H9 (cell line): ENCODE results near the gene SEMA5A. TPM values are rescaled to one million over a fixed set of nuclear protein-coding genes. Genes with fewer than 3 reads are reported as not detected.

Experiments used
- DNase-seq: peaks from one replicate; pipeline ENCODE4 v3.0.0-alpha.2; 2017
- H2AFZ ChIP-seq: one replicate; pipeline ENCODE4 v1.6.1; 2013; ENCODE audit warnings: mild to moderate bottlenecking, low read length, control low read depth, moderate library complexity
- H2AK5ac ChIP-seq: 2 replicates; pipeline ENCODE4 v1.6.1; 2013; ENCODE audit warnings: low read length, control low read depth, mixed read lengths; ENCODE audit not compliant: insufficient read length
- H2BK120ac ChIP-seq: one replicate; pipeline ENCODE4 v1.6.1; 2013; ENCODE audit warnings: low read depth, mild to moderate bottlenecking, low read length, control low read depth, inconsistent platforms; ENCODE audit not compliant: poor library complexity, severe bottlenecking
- H2BK12ac ChIP-seq: 2 replicates; pipeline ENCODE4 v1.6.1; 2013; ENCODE audit warnings: low read length, control low read depth, mixed read lengths, low read depth; ENCODE audit not compliant: insufficient read length
- H2BK15ac ChIP-seq: 2 replicates; pipeline ENCODE4 v1.6.1; 2013; ENCODE audit warnings: low read depth, low read length, control low read depth
- H2BK20ac ChIP-seq: one replicate; pipeline ENCODE4 v1.6.1; 2013; ENCODE audit warnings: low read depth, mild to moderate bottlenecking, low read length, control low read depth, inconsistent platforms; ENCODE audit not compliant: poor library complexity, severe bottlenecking
- H2BK5ac ChIP-seq: 2 replicates; pipeline ENCODE4 v1.6.1; 2013; ENCODE audit warnings: low read length, control low read depth, mixed read lengths; ENCODE audit not compliant: insufficient read length
- H3K14ac ChIP-seq: 2 replicates; pipeline ENCODE4 v1.6.1; 2013; ENCODE audit warnings: low read length, control low read depth; ENCODE audit not compliant: insufficient read depth
- H3K18ac ChIP-seq: 2 replicates; pipeline ENCODE4 v1.6.1; 2013; ENCODE audit warnings: low read depth, mild to moderate bottlenecking, mixed read lengths, low read length, control low read depth; ENCODE audit not compliant: insufficient read length
- H3K23ac ChIP-seq: 2 replicates; pipeline ENCODE4 v1.6.1; 2013; ENCODE audit warnings: low read length, control low read depth, mixed read lengths, low read depth; ENCODE audit not compliant: insufficient read length
- H3K23me2 ChIP-seq: 2 replicates; pipeline ENCODE4 v1.6.1; 2013; ENCODE audit warnings: low read depth, mild to moderate bottlenecking, mixed read lengths, low read length, control low read depth; ENCODE audit not compliant: insufficient read length, poor library complexity, severe bottlenecking
- H3K27ac ChIP-seq: 2 replicates; pipeline ENCODE4 v1.5.1; 2013; ENCODE audit warnings: low read length, control low read depth, mixed read lengths, low read depth; ENCODE audit not compliant: insufficient read length
- H3K27me3 ChIP-seq: 2 replicates; pipeline ENCODE4 v1.6.1; 2013; ENCODE audit warnings: low read length, control low read depth, inconsistent platforms; ENCODE audit not compliant: insufficient read depth
- H3K4ac ChIP-seq: 2 replicates; pipeline ENCODE4 v1.6.1; 2013; ENCODE audit warnings: low read depth, mild to moderate bottlenecking, control low read depth, inconsistent platforms, low read length, moderate library complexity
- H3K4me1 ChIP-seq: 2 replicates; pipeline ENCODE4 v1.6.1; 2013; ENCODE audit warnings: low read length, control low read depth, inconsistent platforms; ENCODE audit not compliant: insufficient read depth
- H3K4me2 ChIP-seq: 2 replicates; pipeline ENCODE4 v1.6.1; 2013; ENCODE audit warnings: low read length, control low read depth, mixed read lengths; ENCODE audit not compliant: insufficient read length, insufficient read depth
- H3K56ac ChIP-seq: 2 replicates; pipeline ENCODE4 v1.6.1; 2013; ENCODE audit warnings: low read depth, mild to moderate bottlenecking, mixed read lengths, low read length, control low read depth; ENCODE audit not compliant: insufficient read length
- H3K79me1 ChIP-seq: 2 replicates; pipeline ENCODE4 v1.6.1; 2013; ENCODE audit warnings: low read depth, mild to moderate bottlenecking, moderate library complexity, low read length, control low read depth, inconsistent platforms; ENCODE audit not compliant: insufficient read depth, poor library complexity, severe bottlenecking
- H3K79me2 ChIP-seq: 2 replicates; pipeline ENCODE4 v1.6.1; 2013; ENCODE audit warnings: low read length, control low read depth, inconsistent platforms; ENCODE audit not compliant: insufficient read depth
- H3K9ac ChIP-seq: 2 replicates; pipeline ENCODE4 v1.6.1; 2013; ENCODE audit warnings: low read length, control low read depth, mixed read lengths; ENCODE audit not compliant: insufficient read length; ENCODE audit errors: extremely low read depth
- H3K9me3 ChIP-seq: one replicate; pipeline ENCODE4 v1.6.1; 2013; ENCODE audit warnings: low read depth, low read length, inconsistent platforms; ENCODE audit not compliant: control insufficient read depth
- H3T11ph ChIP-seq: one replicate; pipeline ENCODE4 v1.6.1; 2013; ENCODE audit warnings: mild to moderate bottlenecking, low read length, control low read depth, inconsistent platforms
- H4K20me1 ChIP-seq: one replicate; pipeline ENCODE4 v1.6.1; 2013; ENCODE audit not compliant: control insufficient read depth, insufficient read length, insufficient read depth
- H4K5ac ChIP-seq: 2 replicates; pipeline ENCODE4 v1.6.1; 2013; ENCODE audit warnings: low read depth, mild to moderate bottlenecking, mixed read lengths, low read length, control low read depth; ENCODE audit not compliant: insufficient read length
- H4K8ac ChIP-seq: replicated peaks from 2 replicates; pipeline ENCODE4 v1.6.1; 2013; ENCODE audit warnings: low read length, control low read depth, mixed read lengths, low read depth; ENCODE audit not compliant: insufficient read length
- H4K91ac ChIP-seq: 2 replicates; pipeline ENCODE4 v1.6.1; 2013; ENCODE audit warnings: low read depth, mild to moderate bottlenecking, moderate library complexity, mixed read lengths, low read length, control low read depth; ENCODE audit not compliant: insufficient read length
- H3K27ac Mint-ChIP-seq, 3 experiments: 2 replicates in 2 of 3; 3 replicates in 1 of 3; pipeline ENCODE4 v1.8.0; 2020 to 2021; ENCODE audit warnings: mixed read lengths in 3 of 3, mild to moderate bottlenecking in 1 of 3, moderate library complexity in 1 of 3
- H3K27me3 Mint-ChIP-seq: 2 replicates; pipeline ENCODE4 v1.8.0; 2021; ENCODE audit warnings: low read depth, mild to moderate bottlenecking, moderate library complexity, mixed read lengths
- H3K36me3 Mint-ChIP-seq, 3 experiments: 2 replicates in 2 of 3; 3 replicates in 1 of 3; pipeline ENCODE4 v1.8.0; 2020 to 2021; ENCODE audit warnings: low read depth in 3 of 3, mixed read lengths in 3 of 3; ENCODE audit not compliant: insufficient read depth in 1 of 3
- H3K4me1 Mint-ChIP-seq, 2 experiments: 2 replicates each; pipeline ENCODE4 v1.8.0; 2020; ENCODE audit warnings: mixed read lengths in 2 of 2
- H3K4me3 Mint-ChIP-seq, 2 experiments: 2 replicates in 1 of 2; 3 replicates in 1 of 2; pipeline ENCODE4 v1.8.0; 2020 to 2021; ENCODE audit warnings: mild to moderate bottlenecking in 2 of 2, mixed read lengths in 2 of 2, moderate library complexity in 1 of 2
- H3K9me3 Mint-ChIP-seq, 2 experiments: 2 replicates in 1 of 2; 3 replicates in 1 of 2; pipeline ENCODE4 v1.8.0; 2020; ENCODE audit warnings: mild to moderate bottlenecking in 2 of 2, mixed read lengths in 2 of 2, moderate library complexity in 1 of 2
- WGBS: extraction: QIAGEN DNeasy Blood & Tissue Kit; methylation state at CpG from one replicate; pipeline ENCODE4 v1.1.7; 2013; ENCODE audit warnings: missing lambda C conversion rate, low lambda C conversion rate, mixed read lengths; ENCODE audit not compliant: insufficient read length; ENCODE audit errors: extremely low coverage; 5-methylcytosine and 5-hydroxymethylcytosine counted together
- total RNA-seq: library from RNA; stranded (reverse); gene quantifications from 2 replicates; pipeline ENCODE4 v1.2.1, GENCODE V29; 2021
- TF ChIP-seq, protein P1 (sequence below): fragments of 200-600 bp; sonication (generic); conservative IDR thresholded peaks from 3 replicates; pipeline ENCODE4 v1.8.0; 2021; ENCODE audit warnings: antibody characterized with exemption, mild to moderate bottlenecking

The SEMA5A gene
- total RNA-seq, 1 experiment from 2014 or later = 4.3 TPM

- no peaks in the 10 kb centered on the region for H3K27me3 ChIP-seq
- TF ChIP-seq, protein P1, sequence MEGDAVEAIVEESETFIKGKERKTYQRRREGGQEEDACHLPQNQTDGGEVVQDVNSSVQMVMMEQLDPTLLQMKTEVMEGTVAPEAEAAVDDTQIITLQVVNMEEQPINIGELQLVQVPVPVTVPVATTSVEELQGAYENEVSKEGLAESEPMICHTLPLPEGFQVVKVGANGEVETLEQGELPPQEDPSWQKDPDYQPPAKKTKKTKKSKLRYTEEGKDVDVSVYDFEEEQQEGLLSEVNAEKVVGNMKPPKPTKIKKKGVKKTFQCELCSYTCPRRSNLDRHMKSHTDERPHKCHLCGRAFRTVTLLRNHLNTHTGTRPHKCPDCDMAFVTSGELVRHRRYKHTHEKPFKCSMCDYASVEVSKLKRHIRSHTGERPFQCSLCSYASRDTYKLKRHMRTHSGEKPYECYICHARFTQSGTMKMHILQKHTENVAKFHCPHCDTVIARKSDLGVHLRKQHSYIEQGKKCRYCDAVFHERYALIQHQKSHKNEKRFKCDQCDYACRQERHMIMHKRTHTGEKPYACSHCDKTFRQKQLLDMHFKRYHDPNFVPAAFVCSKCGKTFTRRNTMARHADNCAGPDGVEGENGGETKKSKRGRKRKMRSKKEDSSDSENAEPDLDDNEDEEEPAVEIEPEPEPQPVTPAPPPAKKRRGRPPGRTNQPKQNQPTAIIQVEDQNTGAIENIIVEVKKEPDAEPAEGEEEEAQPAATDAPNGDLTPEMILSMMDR = no peak
- WGBS = no CpG with 5 or more reads among the region's 3 CpGs
- no peak overlapping the region for H3K4ac ChIP-seq
- no peak overlapping the region for H3K9ac ChIP-seq
- Mint-ChIP-seq H3K27ac (no peak overlapping the region), H3K27me3 (no peaks in the 10 kb centered on the region), H3K4me3 (no peak overlapping the region), H3K4me1 (0 out of 4 replicates have a peak, but pooled peaks cover 0 to 3% of the 10 kb centered on the region in 2 experiments), H3K36me3 (no peaks in the 10 kb centered on the region), H3K9me3 (no peaks in the 10 kb centered on the region)
- H3K79me2 ChIP-seq = no peaks in the 10 kb centered on the region
- no peak overlapping the region for H3K18ac ChIP-seq
- H3K23ac ChIP-seq = no peak overlapping the region
- H4K91ac ChIP-seq = no peak overlapping the region
- no peak overlapping the region for H3K4me2 ChIP-seq
- H3K4me1 ChIP-seq = no peaks in the 10 kb centered on the region
- H2BK20ac ChIP-seq = no peak overlapping the region
- H3T11ph ChIP-seq = no peak overlapping the region
- no peak overlapping the region for H2AFZ ChIP-seq
- no peak overlapping the region for H2BK12ac ChIP-seq
- H4K8ac ChIP-seq = no peak overlapping the region
- H2AK5ac ChIP-seq = no peak overlapping the region
- DNase-seq = no peak
- no peaks in the 10 kb centered on the region for H3K9me3 ChIP-seq
- H3K27ac ChIP-seq = no peak overlapping the region
- H2BK120ac ChIP-seq = no peak overlapping the region
- H3K23me2 ChIP-seq = no peaks in the 10 kb centered on the region
- no peak overlapping the region for H3K14ac ChIP-seq
- no peaks in the 10 kb centered on the region for H4K20me1 ChIP-seq
- no peak overlapping the region for H3K56ac ChIP-seq
- H2BK5ac ChIP-seq = no peak overlapping the region
- H4K5ac ChIP-seq = no peak overlapping the region
- H2BK15ac ChIP-seq = no peak overlapping the region
- H3K79me1 ChIP-seq = no peaks in the 10 kb centered on the region
Observed at GRCh38 chr5:9245071-9245470, 300.8 kb downstream of the SEMA5A start.
